SU-DHL-6 (cell line): ENCODE data around the gene UNG.

ENCODE experiments used
- H2AFZ ChIP-seq: fragments of 200-600 bp; sonication (generic); 2 replicates; pipeline ENCODE4 v1.6.1; 2014; ENCODE audit warnings: low read depth, mild to moderate bottlenecking, moderate library complexity, mixed read lengths, antibody characterized with exemption, low read length; ENCODE audit not compliant: severe bottlenecking
- H3F3A ChIP-seq: fragments of 200-600 bp; shearing (Covaris generic); 2 replicates; pipeline ENCODE4 v1.6.0; 2016; ENCODE audit warnings: antibody characterized with exemption, mild to moderate bottlenecking; ENCODE audit not compliant: insufficient read depth
- H3K27ac ChIP-seq: fragments of 200-600 bp; sonication (generic); 2 replicates; pipeline ENCODE4 v1.5.1; 2016; ENCODE audit warnings: low read depth, mild to moderate bottlenecking, low read length, moderate library complexity, mixed read lengths
- H3K27me3 ChIP-seq: fragments of 200-600 bp; sonication (generic), shearing (Covaris generic); 2 replicates; pipeline ENCODE4 v1.6.0; 2014; ENCODE audit warnings: mild to moderate bottlenecking, low read length
- H3K36me3 ChIP-seq: fragments of 200-600 bp; sonication (generic); 2 replicates; pipeline ENCODE4 v1.6.1; 2014; ENCODE audit warnings: mild to moderate bottlenecking, low read length, mixed read lengths
- H3K4me2 ChIP-seq: fragments of 300-600, 200-600 bp; shearing (Covaris generic), sonication (generic); 2 replicates; pipeline ENCODE4 v1.6.0; 2014; ENCODE audit warnings: low read length, low read depth, mild to moderate bottlenecking; ENCODE audit not compliant: poor library complexity, severe bottlenecking
- H3K4me3 ChIP-seq: fragments of 200-600 bp; sonication (generic); 2 replicates; pipeline ENCODE4 v1.5.1; 2014; ENCODE audit warnings: antibody characterized with exemption, low read length, mild to moderate bottlenecking, mixed read lengths; ENCODE audit not compliant: insufficient read depth, poor library complexity, severe bottlenecking
- H3K79me2 ChIP-seq: fragments of 200-600 bp; sonication (generic); 2 replicates; pipeline ENCODE4 v1.6.1; 2014; ENCODE audit warnings: mild to moderate bottlenecking, low read length, moderate library complexity; ENCODE audit not compliant: insufficient read depth
- H3K9ac ChIP-seq: fragments of 200-600 bp; sonication (generic); 2 replicates; pipeline ENCODE4 v1.7.0; 2014; ENCODE audit warnings: mild to moderate bottlenecking, low read length
- H3K9me2 ChIP-seq: fragments of 200-600 bp; sonication (generic); replicated peaks from 2 replicates; pipeline ENCODE4 v1.6.1; 2014; ENCODE audit warnings: low read length; ENCODE audit not compliant: insufficient read depth
- H3K9me3 ChIP-seq: fragments of 200-600 bp; sonication (generic); 2 replicates; pipeline ENCODE4 v1.6.1; 2014; ENCODE audit warnings: low read length, mixed read lengths; ENCODE audit not compliant: insufficient read depth
- H4K20me1 ChIP-seq: fragments of 200-600 bp; sonication (generic); 2 replicates; pipeline ENCODE4 v1.6.1; 2014; ENCODE audit warnings: low read depth, mild to moderate bottlenecking, antibody characterized with exemption, low read length, moderate library complexity, mixed read lengths
- EZH2phosphoT487 ChIP-seq: fragments of 200-600 bp; sonication (generic), shearing (Covaris generic); conservative IDR thresholded peaks from 2 replicates; pipeline ENCODE4 v1.6.1; 2018; ENCODE audit warnings: mild to moderate bottlenecking, antibody characterized with exemption, low read length, moderate library complexity, mixed read lengths
- TF ChIP-seq, protein P1 (sequence below): fragments of 200-600 bp; sonication (generic); IDR thresholded peaks from one replicate; pipeline ENCODE4 v1.5.1; 2017; ENCODE audit warnings: antibody characterized with exemption, mild to moderate bottlenecking, low read length, moderate library complexity; ENCODE audit not compliant: insufficient read depth, poor library complexity, severe bottlenecking

UNG gene

DNA sequence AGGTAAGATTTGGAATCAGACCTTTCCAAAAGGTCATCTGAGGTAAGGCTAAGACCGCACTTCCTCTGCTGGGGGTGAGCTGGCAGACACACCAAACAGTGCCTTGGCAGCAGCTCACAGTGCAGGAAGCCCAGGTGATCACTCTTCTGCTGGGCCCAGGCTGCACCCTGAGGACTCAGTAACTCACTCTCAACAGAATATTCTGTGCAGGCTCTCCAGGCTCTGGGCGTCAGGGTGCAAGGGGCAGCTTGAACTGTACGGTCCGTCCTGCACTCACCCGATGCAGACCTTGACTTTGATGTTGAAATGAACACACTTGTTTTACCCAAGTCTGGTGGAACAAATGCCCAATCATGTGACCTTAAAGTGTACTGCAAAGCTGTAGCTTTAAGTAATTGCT is 10.1 kb upstream of the UNG start:
- Histone ChIP-seq H3K9me3 (no peaks in the 10 kb centered on the region), H3F3A (peaks cover 12% of the 10 kb centered on the region; the same call in 1 of the 2 replicates), H3K27ac (no peak overlapping the region), H3K27me3 (no peaks in the 10 kb centered on the region), H2AFZ (no peak overlapping the region), H3K79me2 (peaks cover 8% of the 10 kb centered on the region), H4K20me1 (no peaks in the 10 kb centered on the region), H3K9me2 (no peaks in the 10 kb centered on the region), H3K36me3 (peaks cover 13% of the 10 kb centered on the region; the same call in 1 of the 2 replicates), H3K4me2 (no peak overlapping the region), H3K4me3 (no peak overlapping the region), H3K9ac (no peak overlapping the region)
- no peak for TF ChIP-seq EZH2phosphoT487
- TF ChIP-seq, protein P1, sequence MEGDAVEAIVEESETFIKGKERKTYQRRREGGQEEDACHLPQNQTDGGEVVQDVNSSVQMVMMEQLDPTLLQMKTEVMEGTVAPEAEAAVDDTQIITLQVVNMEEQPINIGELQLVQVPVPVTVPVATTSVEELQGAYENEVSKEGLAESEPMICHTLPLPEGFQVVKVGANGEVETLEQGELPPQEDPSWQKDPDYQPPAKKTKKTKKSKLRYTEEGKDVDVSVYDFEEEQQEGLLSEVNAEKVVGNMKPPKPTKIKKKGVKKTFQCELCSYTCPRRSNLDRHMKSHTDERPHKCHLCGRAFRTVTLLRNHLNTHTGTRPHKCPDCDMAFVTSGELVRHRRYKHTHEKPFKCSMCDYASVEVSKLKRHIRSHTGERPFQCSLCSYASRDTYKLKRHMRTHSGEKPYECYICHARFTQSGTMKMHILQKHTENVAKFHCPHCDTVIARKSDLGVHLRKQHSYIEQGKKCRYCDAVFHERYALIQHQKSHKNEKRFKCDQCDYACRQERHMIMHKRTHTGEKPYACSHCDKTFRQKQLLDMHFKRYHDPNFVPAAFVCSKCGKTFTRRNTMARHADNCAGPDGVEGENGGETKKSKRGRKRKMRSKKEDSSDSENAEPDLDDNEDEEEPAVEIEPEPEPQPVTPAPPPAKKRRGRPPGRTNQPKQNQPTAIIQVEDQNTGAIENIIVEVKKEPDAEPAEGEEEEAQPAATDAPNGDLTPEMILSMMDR = no peak

DNA sequence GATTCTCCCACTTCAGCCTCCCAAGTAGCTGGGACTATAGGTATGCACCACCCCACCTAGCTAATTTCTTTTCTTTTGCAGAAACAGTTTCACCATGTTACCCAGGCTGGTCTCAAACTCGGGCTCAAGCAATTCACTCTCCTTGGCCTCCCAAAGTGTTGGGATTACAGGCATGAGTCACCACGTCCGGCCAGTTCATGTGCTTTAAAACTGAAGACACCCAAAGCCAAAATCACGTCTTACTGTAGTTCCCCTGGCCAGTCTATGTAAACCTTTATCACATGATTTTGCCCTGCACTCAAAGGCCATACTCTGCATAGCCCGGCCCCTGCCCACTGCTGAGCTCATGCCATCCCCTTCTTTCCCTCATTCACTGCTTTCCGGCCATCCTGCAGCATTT is 8.6 kb upstream of the UNG start:
- peaks cover 18% of the 10 kb centered on the region for H3K79me2 ChIP-seq
- H3K36me3 ChIP-seq = peaks cover 13% of the 10 kb centered on the region; the same call in 1 of the 2 replicates
- H3K27me3 ChIP-seq = no peaks in the 10 kb centered on the region
- no peak overlapping the region for H2AFZ ChIP-seq
- H3K9me3 ChIP-seq = no peaks in the 10 kb centered on the region
- H3K4me3 ChIP-seq = no peak overlapping the region
- no peak overlapping the region for H3K4me2 ChIP-seq
- no peak overlapping the region for H3K9ac ChIP-seq
- peaks cover 12% of the 10 kb centered on the region; the same call in 1 of the 2 replicates for H3F3A ChIP-seq
- H3K9me2 ChIP-seq = no peaks in the 10 kb centered on the region
- no peak overlapping the region for H3K27ac ChIP-seq
- H4K20me1 ChIP-seq = no peaks in the 10 kb centered on the region
- TF ChIP-seq, protein P1 = no peak
- no peak for TF ChIP-seq EZH2phosphoT487

DNA sequence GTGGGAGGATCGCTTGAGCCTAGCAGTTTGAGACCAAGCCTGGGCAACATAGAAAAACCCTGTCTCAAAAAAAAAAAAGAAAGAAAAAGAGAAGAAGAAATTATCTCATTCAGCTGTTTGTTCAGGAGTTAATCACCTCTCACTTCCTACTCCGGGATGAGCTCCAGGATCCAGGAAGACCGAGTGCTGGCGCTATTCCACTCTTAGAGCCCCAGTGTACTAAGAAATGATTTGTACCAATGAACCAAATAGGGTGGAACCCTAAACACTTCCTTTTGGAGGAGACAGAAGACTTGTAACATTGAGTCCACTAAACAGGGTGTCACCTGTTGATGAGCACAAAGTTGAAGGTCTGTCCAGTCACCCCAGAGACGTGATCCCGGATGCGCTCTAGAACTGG is 7.7 kb upstream of the UNG start:
- TF ChIP-seq EZH2phosphoT487 = no peak
- TF ChIP-seq, protein P1 = no peak
- peaks cover 9% of the 10 kb centered on the region; the same call in 1 of the 2 replicates for H3K36me3 ChIP-seq
- H3K79me2 ChIP-seq = peaks cover 18% of the 10 kb centered on the region
- H2AFZ ChIP-seq = no peak overlapping the region
- H3K27ac ChIP-seq = no peak overlapping the region
- no peak overlapping the region for H3K4me3 ChIP-seq
- H3F3A ChIP-seq = peaks cover 12% of the 10 kb centered on the region; the same call in 1 of the 2 replicates
- H4K20me1 ChIP-seq = no peaks in the 10 kb centered on the region
- no peaks in the 10 kb centered on the region for H3K9me3 ChIP-seq
- no peak overlapping the region for H3K9ac ChIP-seq
- no peaks in the 10 kb centered on the region for H3K27me3 ChIP-seq
- H3K9me2 ChIP-seq = no peaks in the 10 kb centered on the region
- H3K4me2 ChIP-seq = no peak overlapping the region
